ENCODE results near the gene B4GALNT3.

B4GALNT3 gene

GRCh38 chr12:508795-509194 is 49.1 kb downstream of the B4GALNT3 start:
- Histone ChIP-seq H3K4me3 (ENCODE audit: low read depth, low read length, poor library complexity, severe bottlenecking) (no peak overlapping the region), H3K9me3 (ENCODE audit: low read length) (peaks cover 7% of the 10 kb centered on the region; the same call in 1 of the 2 replicates), H3K36me3 (ENCODE audit: insufficient read depth, low read length) (no peaks in the 10 kb centered on the region), H4K20me1 (ENCODE audit: insufficient read depth, low read length) (no peaks in the 10 kb centered on the region), H3F3A (ENCODE audit: insufficient read depth, low read length) (no peaks in the 10 kb centered on the region), H2AFZ (ENCODE audit: low read length) (no peak overlapping the region), H3K27me3 (ENCODE audit: insufficient read depth, low read length) (peaks cover 4% of the 10 kb centered on the region; the same call in 1 of the 2 replicates), H3K4me2 (ENCODE audit: low read length) (peak overlapping the region; percentile 35; the same call in 1 of the 2 replicates), H3K4me1 (ENCODE audit: insufficient read depth, low read length, severe bottlenecking) (peaks cover 31% of the 10 kb centered on the region), H3K9me2 (ENCODE audit: low read depth, low read length) (no peaks in the 10 kb centered on the region), H3K79me2 (ENCODE audit: insufficient read depth, low read length) (no peaks in the 10 kb centered on the region), H3K9ac (ENCODE audit: low read length) (no peak overlapping the region), H3K27ac (ENCODE audit: low read depth, low read length, poor library complexity, severe bottlenecking) (peak overlapping the region; percentile 37)
- TF ChIP-seq CTCF (IDR thresholded peaks at IDR 0.05; ENCODE audit: low read length) (no peak), EZH2 (IDR thresholded peaks at IDR 0.05; ENCODE audit: borderline replicate concordance, low read length) (no peak)

- Histone ChIP-seq H3K79me2 (ENCODE audit: insufficient read depth, low read length) (no peaks in the 10 kb centered on the region), H3K9ac (ENCODE audit: low read length) (peak overlapping the region; percentile 5; the same call in 1 of the 2 replicates), H3K4me1 (ENCODE audit: insufficient read depth, low read length, severe bottlenecking) (peaks cover 31% of the 10 kb centered on the region), H3K36me3 (ENCODE audit: insufficient read depth, low read length) (no peaks in the 10 kb centered on the region), H2AFZ (ENCODE audit: low read length) (no peak overlapping the region), H3K9me3 (ENCODE audit: low read length) (peaks cover 8% of the 10 kb centered on the region; the same call in 1 of the 2 replicates), H3K4me2 (ENCODE audit: low read length) (peak overlapping the region; percentile 35), H4K20me1 (ENCODE audit: insufficient read depth, low read length) (no peaks in the 10 kb centered on the region), H3K27ac (ENCODE audit: low read depth, low read length, poor library complexity, severe bottlenecking) (peak overlapping the region; percentile 68), H3F3A (ENCODE audit: insufficient read depth, low read length) (no peaks in the 10 kb centered on the region), H3K4me3 (ENCODE audit: low read depth, low read length, poor library complexity, severe bottlenecking) (peak overlapping the region; percentile 1), H3K27me3 (ENCODE audit: insufficient read depth, low read length) (peaks cover 6% of the 10 kb centered on the region; the same call in 1 of the 2 replicates), H3K9me2 (ENCODE audit: low read depth, low read length) (no peaks in the 10 kb centered on the region)
- TF ChIP-seq EZH2 (IDR thresholded peaks at IDR 0.05; ENCODE audit: borderline replicate concordance, low read length) (no peak), CTCF (IDR thresholded peaks at IDR 0.05; ENCODE audit: low read length) (no peak)
Observed at GRCh38 chr12:509500-509899, 49.8 kb downstream of the B4GALNT3 start.

DNA sequence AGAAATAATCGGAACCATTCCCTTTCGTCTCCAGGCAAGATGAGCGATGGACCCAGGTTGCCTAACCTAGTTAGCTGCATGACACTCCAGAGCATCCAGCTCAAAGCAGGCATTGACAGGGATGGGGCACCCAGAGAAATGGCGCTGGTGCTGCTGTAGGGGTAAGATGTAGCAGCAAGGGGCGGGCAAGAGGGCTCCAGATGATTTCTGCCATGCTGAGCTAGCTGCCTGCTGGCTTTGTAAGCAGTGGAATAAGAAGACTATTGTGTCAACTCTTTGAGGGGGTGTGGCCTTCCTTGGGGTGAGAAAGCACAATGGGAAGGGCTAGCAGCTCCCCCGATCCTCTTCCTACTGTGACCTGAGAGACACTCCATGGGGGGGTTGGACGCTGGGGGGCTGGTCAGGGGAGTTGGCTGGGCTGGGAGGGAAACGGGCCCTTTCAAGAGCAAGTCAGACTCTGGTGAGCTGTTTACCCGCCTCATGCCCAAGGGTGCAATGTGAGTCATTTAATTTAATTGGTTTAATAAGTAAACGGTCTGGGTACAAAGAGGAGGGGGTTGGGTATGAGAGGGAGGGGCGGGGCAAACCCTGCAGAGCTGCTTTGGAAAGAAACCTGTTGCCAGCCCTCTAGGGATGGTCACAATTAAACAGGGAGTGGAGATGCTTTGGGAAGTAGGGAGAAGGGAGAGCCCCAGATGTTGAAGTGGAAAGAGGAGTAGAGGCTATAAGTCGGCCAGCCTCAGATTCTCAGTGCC is 50.5 kb downstream of the B4GALNT3 start:
- Histone ChIP-seq H3K79me2 (ENCODE audit: insufficient read depth, low read length) (no peaks in the 10 kb centered on the region), H3K27me3 (ENCODE audit: insufficient read depth, low read length) (peaks cover 6% of the 10 kb centered on the region; the same call in 1 of the 2 replicates), H3F3A (ENCODE audit: insufficient read depth, low read length) (no peaks in the 10 kb centered on the region), H4K20me1 (ENCODE audit: insufficient read depth, low read length) (no peaks in the 10 kb centered on the region), H3K9me3 (ENCODE audit: low read length) (peaks cover 8% of the 10 kb centered on the region; the same call in 1 of the 2 replicates), H2AFZ (ENCODE audit: low read length) (no peak overlapping the region), H3K36me3 (ENCODE audit: insufficient read depth, low read length) (no peaks in the 10 kb centered on the region), H3K9me2 (ENCODE audit: low read depth, low read length) (no peaks in the 10 kb centered on the region), H3K9ac (ENCODE audit: low read length) (peak overlapping the region; percentile 5; the same call in 1 of the 2 replicates), H3K27ac (ENCODE audit: low read depth, low read length, poor library complexity, severe bottlenecking) (peak overlapping the region; percentile 68), H3K4me3 (ENCODE audit: low read depth, low read length, poor library complexity, severe bottlenecking) (peak overlapping the region; percentile 1), H3K4me2 (ENCODE audit: low read length) (peak overlapping the region; percentile 35), H3K4me1 (ENCODE audit: insufficient read depth, low read length, severe bottlenecking) (peaks cover 31% of the 10 kb centered on the region)
- TF ChIP-seq CTCF (IDR thresholded peaks at IDR 0.05; ENCODE audit: low read length) (no peak), EZH2 (IDR thresholded peaks at IDR 0.05; ENCODE audit: borderline replicate concordance, low read length) (no peak)

All from OCI-LY1 (cell line).